ENCODE measurements around the gene TRPM3.

TRPM3 gene

DNA sequence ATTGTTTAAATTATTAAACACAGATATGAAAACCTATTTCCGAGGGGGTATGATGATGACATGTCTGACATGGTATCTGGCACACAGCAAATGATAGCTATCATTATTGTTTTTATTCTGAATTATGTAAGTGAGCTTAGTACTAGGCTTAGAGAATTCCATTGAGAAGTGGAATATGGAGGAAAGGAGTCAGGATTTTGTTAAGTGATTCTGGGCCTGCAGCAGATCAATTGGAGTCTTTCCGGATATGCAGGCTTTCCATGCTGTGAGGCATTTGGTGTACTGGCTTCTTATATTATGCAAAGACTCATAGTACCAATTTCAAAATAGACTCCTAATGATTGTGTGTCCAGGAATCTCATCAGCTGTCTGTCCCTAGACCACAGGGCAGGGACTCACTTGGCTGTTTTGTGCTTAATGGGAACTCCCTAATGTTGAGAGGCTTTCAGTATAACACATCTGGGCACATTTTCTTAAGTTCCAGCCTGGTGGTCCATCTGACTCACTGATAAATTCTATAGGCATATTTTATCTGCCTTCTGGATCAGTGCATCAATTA is 527.0 kb downstream of the TRPM3 start:
- no peaks in the 10 kb centered on the region for H3K9me3 Mint-ChIP-seq
- no peak for ATAC-seq (replicated peaks)

DNA sequence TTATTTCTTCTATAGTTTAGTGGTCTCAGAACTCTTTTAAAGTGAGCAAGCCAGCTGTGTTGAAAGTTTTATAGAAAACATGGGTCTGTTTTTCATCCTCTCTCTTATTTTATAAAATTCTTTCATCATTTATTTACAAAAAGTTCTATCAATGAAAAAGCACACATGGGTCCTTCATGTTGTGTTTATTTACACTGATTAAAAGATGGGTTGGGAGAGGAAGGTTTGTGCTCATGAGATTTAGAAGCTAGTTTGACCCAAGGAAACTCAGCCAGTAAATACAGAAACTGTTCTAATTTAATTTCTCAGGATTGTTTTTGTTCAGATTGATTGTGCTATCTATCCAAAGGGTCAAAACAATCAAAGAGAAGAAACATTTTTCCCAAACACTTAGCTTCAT is 528.2 kb downstream of the TRPM3 start:
- no peak for DNase-seq
- H3K36me3 Mint-ChIP-seq (ENCODE audit: insufficient read depth): no peaks in the 10 kb centered on the region
- H3K27ac Mint-ChIP-seq: no peak overlapping the region
- H3K9me3 Mint-ChIP-seq: no peaks in the 10 kb centered on the region
- ATAC-seq (replicated peaks): no peak
- H3K27me3 Mint-ChIP-seq: peaks cover 3 to 19% of the 10 kb centered on the region in 2 donors
- no peaks in the 10 kb centered on the region for H3K4me1 Mint-ChIP-seq (ENCODE audit: low read depth in 2 of 2)
- H3K4me3 Mint-ChIP-seq: no peak overlapping the region

More for the DNA sequence above, 527.0 kb downstream of the TRPM3 start:
- Mint-ChIP-seq H3K27ac (no peak overlapping the region), H3K4me1 (ENCODE audit: low read depth in 2 of 2) (no peaks in the 10 kb centered on the region), H3K4me3 (no peak overlapping the region), H3K27me3 (peaks cover 0 to 9% of the 10 kb centered on the region in 2 donors), H3K36me3 (ENCODE audit: insufficient read depth) (no peaks in the 10 kb centered on the region)
- no peak for DNase-seq

DNA sequence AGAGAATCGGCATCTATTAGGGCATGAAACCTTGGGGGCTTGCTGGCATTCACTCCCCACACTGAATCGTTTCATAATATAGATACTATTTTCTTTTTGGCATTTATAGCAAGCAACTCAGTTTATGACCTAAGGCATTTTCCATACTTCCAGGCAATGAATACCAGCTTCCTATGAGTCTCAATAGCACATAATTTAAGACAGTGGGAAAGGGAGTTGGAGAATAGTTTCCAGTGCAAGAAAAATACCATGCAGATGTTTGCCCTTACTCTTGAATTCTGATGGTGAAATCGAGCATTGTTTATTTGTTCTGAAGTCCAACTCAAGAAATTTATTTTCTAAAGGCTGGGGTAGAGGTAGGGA is 531.1 kb downstream of the TRPM3 start:
- Mint-ChIP-seq H3K27ac (no peak overlapping the region), H3K27me3 (peaks cover 8 to 22% of the 10 kb centered on the region in 2 donors), H3K9me3 (no peaks in the 10 kb centered on the region), H3K4me1 (ENCODE audit: low read depth in 2 of 2) (no peaks in the 10 kb centered on the region), H3K4me3 (no peak overlapping the region), H3K36me3 (ENCODE audit: insufficient read depth) (no peaks in the 10 kb centered on the region)
- DNase-seq (no peak), ATAC-seq (replicated peaks) (no peak)

DNA sequence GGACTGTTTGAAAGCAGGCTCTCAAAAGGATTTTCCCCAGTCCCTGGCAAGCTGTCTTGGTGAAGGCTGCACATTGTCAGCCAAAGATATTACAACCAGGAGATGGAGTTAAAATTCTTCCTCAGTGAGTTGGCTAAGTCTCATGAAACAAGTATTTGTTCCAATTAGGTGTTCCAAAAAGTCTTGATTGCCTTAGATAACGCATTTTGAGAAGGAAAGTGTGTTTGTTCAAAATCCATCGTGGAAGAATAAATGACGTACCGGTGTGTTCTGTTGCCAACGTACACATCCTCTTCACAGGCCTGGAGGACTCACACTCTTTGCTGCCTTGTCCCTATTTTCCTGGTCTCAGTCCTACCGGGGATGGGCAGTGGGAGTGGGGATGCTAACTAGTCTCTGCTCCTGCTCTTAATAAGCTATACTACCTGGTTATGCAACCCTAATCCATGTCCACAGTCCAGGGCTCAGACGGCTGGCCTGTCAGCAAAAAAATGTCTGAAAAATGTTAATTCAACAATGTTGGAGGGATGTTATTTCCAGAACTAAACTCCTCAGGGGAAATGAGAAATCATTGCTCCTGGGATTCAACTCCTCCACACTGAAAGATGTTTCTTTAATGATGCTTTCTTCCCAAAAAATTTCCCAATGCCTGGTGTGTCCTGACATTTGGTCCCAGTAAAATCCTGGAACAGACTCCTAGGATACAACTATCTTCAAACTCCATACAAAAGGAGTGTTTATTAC is 531.7 kb downstream of the TRPM3 start:
- Mint-ChIP-seq H3K4me3 (no peak overlapping the region), H3K9me3 (no peaks in the 10 kb centered on the region), H3K27me3 (peaks cover 8 to 22% of the 10 kb centered on the region in 2 donors), H3K4me1 (ENCODE audit: low read depth in 2 of 2) (no peaks in the 10 kb centered on the region), H3K27ac (no peak overlapping the region), H3K36me3 (ENCODE audit: insufficient read depth) (no peaks in the 10 kb centered on the region)
- ATAC-seq (replicated peaks) (no peak), DNase-seq (no peak)

DNA sequence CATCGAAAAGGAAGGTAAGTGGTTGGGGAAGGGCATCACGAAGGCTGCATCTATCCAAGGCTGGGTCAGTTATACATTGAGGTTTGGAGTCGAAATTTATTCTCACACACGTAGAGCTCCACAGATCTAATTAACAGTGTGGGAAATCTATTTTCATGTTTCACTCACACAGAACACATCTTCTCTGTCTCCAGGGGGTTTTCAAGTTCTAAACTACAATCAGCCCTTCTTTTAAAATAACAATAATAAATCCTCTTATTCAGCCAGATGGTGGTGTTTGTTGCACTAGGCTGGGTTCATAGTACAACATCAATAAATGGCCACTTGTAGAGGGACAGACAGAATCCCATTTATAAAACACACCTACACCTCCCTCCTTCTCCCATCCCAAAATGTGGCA is 532.4 kb downstream of the TRPM3 start:
- DNase-seq (no peak), ATAC-seq (replicated peaks) (no peak)
- peaks cover 8 to 22% of the 10 kb centered on the region in 2 donors for H3K27me3 Mint-ChIP-seq
- H3K36me3 Mint-ChIP-seq (ENCODE audit: insufficient read depth): no peaks in the 10 kb centered on the region
- H3K27ac Mint-ChIP-seq: no peak overlapping the region
- no peaks in the 10 kb centered on the region for H3K4me1 Mint-ChIP-seq (ENCODE audit: low read depth in 2 of 2)
- no peaks in the 10 kb centered on the region for H3K9me3 Mint-ChIP-seq
- H3K4me3 Mint-ChIP-seq: no peak overlapping the region

DNA sequence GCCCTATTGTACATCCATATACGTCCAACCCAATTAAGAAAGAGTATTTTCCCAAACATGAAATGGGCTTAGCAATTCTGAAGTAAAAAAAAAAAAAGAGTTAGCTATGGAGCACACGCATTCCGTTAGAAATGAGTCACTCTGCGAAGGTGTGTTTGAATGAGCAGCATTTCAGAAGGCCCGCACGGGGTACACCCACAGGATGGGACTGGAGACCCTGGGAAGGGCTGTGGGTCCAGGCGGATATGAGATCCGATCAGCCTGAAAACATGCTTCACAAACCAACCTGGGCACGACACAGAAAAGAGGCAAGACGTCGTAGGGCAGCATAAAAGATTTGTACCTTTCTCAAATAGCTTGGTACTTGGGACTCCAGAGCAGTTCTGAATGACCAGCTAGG is 533.0 kb downstream of the TRPM3 start:
- no peak overlapping the region for H3K4me3 Mint-ChIP-seq

DNA sequence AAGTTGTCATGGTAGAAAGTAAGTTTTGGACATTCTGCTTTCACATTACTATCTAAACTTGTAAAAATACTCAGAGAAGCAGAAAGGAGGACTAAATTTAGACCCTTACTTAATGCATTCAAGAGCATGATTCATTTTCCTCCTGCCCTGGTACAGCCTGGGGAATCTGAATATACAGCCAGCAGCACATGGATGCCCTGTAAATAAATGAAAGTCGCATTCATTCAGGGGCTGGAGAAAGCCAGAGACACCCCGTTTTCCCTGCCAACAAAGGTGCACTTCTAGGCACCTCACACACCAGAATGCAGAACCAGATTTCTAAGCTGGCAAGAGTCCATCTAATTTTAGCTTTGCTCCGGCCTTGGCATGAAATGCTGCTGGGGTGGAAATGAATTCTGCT is 534.2 kb downstream of the TRPM3 start:
- DNase-seq: no peak

More for the DNA sequence above, 533.0 kb downstream of the TRPM3 start:
- Mint-ChIP-seq H3K27ac (no peak overlapping the region), H3K4me1 (ENCODE audit: low read depth in 2 of 2) (no peaks in the 10 kb centered on the region), H3K36me3 (ENCODE audit: insufficient read depth) (no peaks in the 10 kb centered on the region), H3K9me3 (no peaks in the 10 kb centered on the region), H3K27me3 (peaks cover 8 to 22% of the 10 kb centered on the region in 2 donors)
- ATAC-seq (replicated peaks): no peak
- no peak for DNase-seq

DNA sequence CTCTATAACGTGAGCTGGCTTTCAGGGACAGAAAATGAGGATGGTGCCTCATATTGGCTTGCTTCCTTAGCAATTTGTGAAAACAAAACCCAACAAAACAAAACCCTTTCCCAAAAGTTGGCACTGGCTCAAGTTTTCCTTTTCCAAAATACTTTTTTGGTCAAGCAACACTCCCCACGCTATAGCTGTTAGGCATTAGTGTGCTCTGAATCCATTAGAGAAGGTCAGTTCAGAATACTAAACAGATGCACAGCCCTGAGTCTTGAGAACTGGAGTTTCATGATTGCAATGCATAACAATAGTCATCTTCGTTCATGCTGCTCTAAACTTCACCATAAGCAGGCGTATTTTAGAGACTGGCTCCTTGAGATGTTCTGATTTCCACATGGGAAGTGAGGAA is 534.9 kb downstream of the TRPM3 start:
- no peaks in the 10 kb centered on the region for H3K4me1 Mint-ChIP-seq (ENCODE audit: low read depth in 2 of 2)
- H3K27ac Mint-ChIP-seq: no peak overlapping the region
- H3K27me3 Mint-ChIP-seq: peaks cover 8 to 19% of the 10 kb centered on the region in 2 donors
- H3K36me3 Mint-ChIP-seq (ENCODE audit: insufficient read depth): no peaks in the 10 kb centered on the region
- DNase-seq: no peak
- H3K4me3 Mint-ChIP-seq: no peak overlapping the region
- no peaks in the 10 kb centered on the region for H3K9me3 Mint-ChIP-seq
- ATAC-seq (replicated peaks): no peak

More for the DNA sequence above, 534.2 kb downstream of the TRPM3 start:
- Mint-ChIP-seq H3K27me3 (peaks cover 8 to 22% of the 10 kb centered on the region in 2 donors), H3K4me1 (ENCODE audit: low read depth in 2 of 2) (no peaks in the 10 kb centered on the region), H3K4me3 (no peak overlapping the region), H3K36me3 (ENCODE audit: insufficient read depth) (no peaks in the 10 kb centered on the region), H3K27ac (no peak overlapping the region), H3K9me3 (no peaks in the 10 kb centered on the region)
- no peak for ATAC-seq (replicated peaks)

DNA sequence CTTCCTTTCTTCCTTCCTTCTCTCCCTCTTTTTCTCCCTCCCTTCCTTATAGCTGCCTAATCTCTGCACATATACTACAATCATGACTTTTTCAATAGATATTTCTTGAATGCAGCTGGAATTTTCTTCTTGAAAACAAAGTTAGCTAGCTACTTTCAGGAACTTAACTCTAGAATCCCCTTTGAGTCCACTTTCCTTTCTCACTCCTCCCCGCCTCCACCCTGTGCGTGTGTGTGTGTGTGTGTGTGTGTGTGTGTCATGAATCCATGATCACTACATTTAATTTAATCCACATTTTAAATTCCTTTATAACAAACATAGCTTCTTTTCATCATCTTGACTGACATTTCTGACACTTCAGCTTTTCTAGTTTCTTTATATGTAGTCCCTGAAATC is 539.5 kb downstream of the TRPM3 start:
- H3K36me3 Mint-ChIP-seq (ENCODE audit: insufficient read depth): no peaks in the 10 kb centered on the region
- no peak overlapping the region for H3K27ac Mint-ChIP-seq
- H3K9me3 Mint-ChIP-seq: no peaks in the 10 kb centered on the region
- DNase-seq: no peak
- no peak overlapping the region for H3K4me3 Mint-ChIP-seq
- ATAC-seq (replicated peaks): no peak
- H3K27me3 Mint-ChIP-seq: no peaks in the 10 kb centered on the region
- H3K4me1 Mint-ChIP-seq (ENCODE audit: low read depth in 2 of 2): no peaks in the 10 kb centered on the region

DNA sequence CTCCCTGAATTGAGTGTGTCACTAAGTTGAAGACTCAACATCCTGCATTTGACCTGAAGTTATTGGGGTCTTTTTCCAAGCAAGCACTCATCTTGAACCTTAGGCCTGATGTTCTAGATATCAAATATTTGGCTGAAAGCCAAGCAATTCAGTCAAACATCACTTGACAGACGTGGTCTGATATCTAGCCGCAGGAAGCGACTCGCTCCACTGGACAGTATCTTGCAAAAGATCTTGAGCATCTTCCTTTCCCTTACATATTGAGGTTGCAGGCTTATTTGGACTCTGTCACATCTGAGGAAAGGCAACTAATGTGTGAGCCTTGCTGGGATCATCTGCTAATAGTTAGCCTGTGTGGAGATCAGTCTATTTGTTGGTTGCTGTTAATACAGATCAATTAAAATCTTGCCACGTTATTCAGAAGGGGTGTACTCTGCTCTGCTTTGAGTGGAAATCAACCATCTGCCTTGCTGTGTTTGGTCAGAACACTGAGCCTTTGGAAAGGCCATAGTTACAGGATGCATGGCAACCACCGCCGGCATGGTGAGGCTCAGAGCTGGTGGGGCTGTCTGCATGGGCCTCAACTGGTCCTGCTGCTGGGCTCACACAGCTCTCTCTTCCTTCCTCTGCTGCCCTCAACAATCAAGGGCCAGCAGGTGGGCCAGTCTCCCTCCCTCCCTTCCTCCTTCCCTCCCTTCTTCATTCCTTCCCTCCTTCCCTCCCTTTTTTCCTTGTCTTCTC is 540.0 kb downstream of the TRPM3 start:
- ATAC-seq (replicated peaks) (no peak), DNase-seq (no peak)
- no peaks in the 10 kb centered on the region for H3K27me3 Mint-ChIP-seq
- no peaks in the 10 kb centered on the region for H3K9me3 Mint-ChIP-seq
- H3K27ac Mint-ChIP-seq: no peak overlapping the region
- no peaks in the 10 kb centered on the region for H3K36me3 Mint-ChIP-seq (ENCODE audit: insufficient read depth)
- H3K4me3 Mint-ChIP-seq: no peak overlapping the region
- no peaks in the 10 kb centered on the region for H3K4me1 Mint-ChIP-seq (ENCODE audit: low read depth in 2 of 2)

DNA sequence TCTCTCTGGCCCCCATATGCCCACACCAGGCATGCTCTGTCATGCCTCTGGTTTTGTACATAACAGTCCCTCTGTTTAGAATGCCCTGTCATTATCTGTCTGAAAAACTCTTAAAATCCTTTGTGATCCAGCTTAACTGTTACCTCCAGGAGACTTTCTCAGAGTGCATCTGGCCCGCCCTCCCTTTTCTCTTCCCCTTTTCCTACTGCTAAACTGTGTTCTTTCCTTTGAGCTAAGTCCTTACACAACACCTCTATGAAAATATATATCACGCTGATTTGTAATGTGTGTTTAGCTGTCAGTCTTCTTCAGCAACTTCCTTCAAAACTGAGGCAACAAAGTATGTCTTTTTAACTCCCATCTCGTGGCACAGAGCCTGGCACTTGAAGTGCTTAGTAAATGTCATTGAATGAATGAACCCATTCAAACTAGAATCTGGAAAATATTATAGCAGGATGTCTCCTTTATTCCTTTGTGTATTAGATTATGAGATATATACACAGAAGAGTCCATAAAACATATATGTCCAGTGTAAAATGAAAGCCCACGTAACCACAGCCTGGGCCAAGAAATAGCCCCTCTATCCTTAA is 540.7 kb downstream of the TRPM3 start:
- H3K27me3 Mint-ChIP-seq: no peaks in the 10 kb centered on the region
- H3K36me3 Mint-ChIP-seq (ENCODE audit: insufficient read depth): no peaks in the 10 kb centered on the region
- DNase-seq (no peak), ATAC-seq (replicated peaks) (no peak)
- H3K27ac Mint-ChIP-seq: no peak overlapping the region
- no peaks in the 10 kb centered on the region for H3K9me3 Mint-ChIP-seq
- no peak overlapping the region for H3K4me3 Mint-ChIP-seq
- H3K4me1 Mint-ChIP-seq (ENCODE audit: low read depth in 2 of 2): no peaks in the 10 kb centered on the region

DNA sequence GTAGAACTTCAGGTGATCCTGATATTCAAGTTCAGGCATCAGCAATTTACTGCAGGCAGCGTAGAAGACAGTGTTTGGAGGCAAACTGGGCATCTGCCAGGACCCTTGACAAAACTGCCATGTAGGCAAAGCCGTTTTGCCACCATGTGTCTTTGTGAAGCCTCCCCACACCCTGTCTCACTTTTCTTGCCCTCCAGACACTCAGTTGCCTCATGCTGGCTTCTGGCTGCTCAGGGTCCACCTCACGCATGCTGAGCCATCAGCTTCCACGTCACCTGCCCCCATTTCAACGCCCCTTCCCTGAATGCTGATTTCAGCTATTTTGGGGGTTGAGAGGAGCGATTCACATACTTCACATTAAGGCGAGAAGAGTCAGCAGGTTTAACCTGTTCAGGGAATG is 541.7 kb downstream of the TRPM3 start:
- Mint-ChIP-seq H3K4me3 (no peak overlapping the region), H3K9me3 (no peaks in the 10 kb centered on the region), H3K4me1 (ENCODE audit: low read depth in 2 of 2) (no peaks in the 10 kb centered on the region), H3K27me3 (no peaks in the 10 kb centered on the region), H3K27ac (no peak overlapping the region), H3K36me3 (ENCODE audit: insufficient read depth) (no peaks in the 10 kb centered on the region)
- no peak for ATAC-seq (replicated peaks)
- no peak for DNase-seq

DNA sequence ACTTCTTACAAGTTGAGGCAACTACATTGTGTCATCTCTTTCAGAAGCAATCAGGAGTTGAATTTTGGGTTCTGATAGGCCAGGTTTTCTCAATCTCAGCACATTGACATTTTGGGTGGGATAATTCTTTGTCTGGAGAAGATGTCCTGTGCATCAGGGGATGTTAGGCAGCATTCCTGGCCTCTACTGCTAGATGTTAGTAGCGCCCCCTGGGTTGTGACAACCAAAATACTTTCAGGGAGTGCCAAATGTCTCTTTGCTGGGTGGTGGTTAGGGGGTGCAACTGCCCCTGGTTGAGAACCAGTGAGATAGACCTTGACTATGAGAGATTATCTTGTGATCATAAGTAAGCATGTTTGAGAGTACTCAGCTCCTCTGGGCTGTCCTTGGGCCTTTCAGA is 542.7 kb downstream of the TRPM3 start:
- no peaks in the 10 kb centered on the region for H3K36me3 Mint-ChIP-seq (ENCODE audit: insufficient read depth)
- no peak for ATAC-seq (replicated peaks)
- peak in 2 of 3 experiments; percentile 4 for DNase-seq
- H3K4me3 Mint-ChIP-seq: no peak overlapping the region
- H3K27me3 Mint-ChIP-seq: no peaks in the 10 kb centered on the region
- H3K27ac Mint-ChIP-seq: no peak overlapping the region
- no peaks in the 10 kb centered on the region for H3K9me3 Mint-ChIP-seq
- no peaks in the 10 kb centered on the region for H3K4me1 Mint-ChIP-seq (ENCODE audit: low read depth in 2 of 2)

DNA sequence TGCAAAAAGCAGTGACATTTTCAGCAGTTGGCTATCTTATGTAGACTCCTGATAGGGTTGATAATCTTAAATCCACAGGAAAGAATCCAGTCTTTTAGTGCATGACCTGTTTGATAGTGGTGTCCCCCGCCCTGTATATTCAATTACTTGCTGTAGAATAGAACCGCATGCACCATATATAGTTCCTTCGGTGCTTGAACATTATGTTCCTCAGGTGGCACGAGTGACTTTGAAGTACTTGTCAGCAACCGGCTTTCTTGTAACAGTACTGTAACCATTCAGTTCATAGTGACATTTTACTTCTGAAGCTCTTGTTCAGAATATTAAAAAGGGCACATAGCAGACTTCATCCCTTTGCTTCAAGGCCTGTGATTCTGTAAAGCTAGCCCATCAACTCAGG is 543.8 kb downstream of the TRPM3 start:
- H3K27me3 Mint-ChIP-seq: no peaks in the 10 kb centered on the region
- DNase-seq (no peak), ATAC-seq (replicated peaks) (no peak)
- no peak overlapping the region for H3K27ac Mint-ChIP-seq
- H3K4me1 Mint-ChIP-seq (ENCODE audit: low read depth in 2 of 2): no peaks in the 10 kb centered on the region
- no peaks in the 10 kb centered on the region for H3K9me3 Mint-ChIP-seq
- H3K4me3 Mint-ChIP-seq: no peak overlapping the region
- no peaks in the 10 kb centered on the region for H3K36me3 Mint-ChIP-seq (ENCODE audit: insufficient read depth)
